GM12874 (cell line): ENCODE data around the gene BORCS6.

Experiments
- CTCF ChIP-seq: IDR thresholded peaks from 2 replicates; pipeline ENCODE4 v1.5.1; 2011; ENCODE audit warnings: low read depth, mild to moderate bottlenecking, control low read depth, low read length, moderate library complexity; ENCODE audit not compliant: insufficient read depth

The BORCS6 gene

DNA sequence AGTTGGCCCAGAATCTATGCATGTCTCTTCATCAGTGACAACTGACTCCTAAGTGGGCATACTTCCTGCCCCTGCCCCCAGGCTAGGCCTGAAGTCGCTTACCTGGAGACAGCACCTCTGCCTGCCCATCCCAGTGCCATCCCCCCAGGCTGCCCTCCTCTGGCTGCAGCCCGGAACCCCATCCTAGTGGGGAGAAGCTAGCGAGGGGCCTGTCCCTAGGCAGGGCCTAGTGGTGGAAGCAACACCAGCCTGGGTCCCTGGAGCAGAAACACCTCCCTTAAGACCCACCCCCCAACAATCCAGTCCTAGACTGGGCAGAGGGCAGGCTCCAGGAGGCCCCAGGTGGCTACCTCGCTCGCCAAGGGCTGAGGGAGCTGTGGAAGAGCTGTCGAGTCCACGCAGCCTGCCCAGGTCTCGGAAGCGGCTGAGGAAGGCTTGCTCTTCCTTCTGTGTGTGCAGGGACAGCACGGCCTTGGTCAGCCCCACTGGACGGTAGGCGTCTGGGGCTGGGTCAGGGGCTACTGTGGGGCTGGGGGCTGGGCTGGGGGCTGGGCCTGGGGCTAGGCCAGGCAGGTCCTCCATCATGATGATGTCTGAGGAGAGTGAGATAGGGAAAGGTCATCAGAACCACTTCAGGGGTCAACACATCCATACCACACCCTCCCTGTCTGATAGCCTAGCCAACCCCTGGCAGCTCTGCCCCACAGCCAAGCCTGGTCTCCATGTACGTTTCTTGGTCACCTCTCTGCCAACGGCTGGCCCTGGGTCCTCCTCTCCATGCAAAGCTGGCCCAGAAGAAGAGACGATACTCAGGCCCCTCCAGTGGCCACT lies 45.4 kb downstream of the BORCS6 start:
- TF ChIP-seq CTCF, result no peak

DNA sequence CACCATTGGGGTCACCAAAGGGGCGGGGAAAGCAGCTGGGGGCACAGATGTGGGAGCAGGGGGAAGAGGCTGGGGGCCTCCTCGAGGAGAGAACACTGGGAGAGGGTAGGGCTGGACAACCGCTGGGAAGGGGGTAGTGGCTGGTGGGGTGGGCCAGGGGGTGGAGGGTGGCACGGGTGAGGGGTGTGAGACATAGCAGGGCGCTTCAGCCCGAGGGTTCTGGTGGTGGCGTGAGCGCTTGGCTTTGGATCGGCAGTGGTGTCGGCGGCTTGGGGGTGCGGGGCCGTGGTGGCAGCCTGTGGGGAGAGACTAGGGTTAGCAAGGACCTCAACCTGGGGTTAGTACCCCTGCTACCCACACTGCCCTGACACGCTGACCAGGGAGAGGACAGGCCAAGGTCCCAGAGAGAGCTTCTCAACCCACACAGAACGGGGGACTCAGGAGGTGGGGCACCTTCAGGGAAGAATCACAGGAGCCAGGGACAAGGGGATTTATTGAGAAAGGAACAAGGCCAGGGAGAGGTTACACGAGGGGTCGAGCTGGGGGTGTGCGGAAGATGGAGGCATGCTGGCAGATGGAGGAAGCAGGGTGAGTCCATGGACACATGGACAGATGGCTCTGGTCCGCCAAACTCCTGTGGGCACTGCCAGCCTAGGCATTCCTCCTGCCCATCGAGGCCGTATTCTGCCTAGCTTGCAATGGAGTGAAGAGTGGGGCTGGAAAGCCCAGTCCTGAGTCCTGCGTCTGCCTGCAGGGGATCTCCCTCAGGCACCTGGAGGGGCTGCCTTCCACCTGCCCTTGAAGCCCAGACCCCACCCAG lies 46.2 kb downstream of the BORCS6 start:
- TF ChIP-seq CTCF, result no peak

- no peak for TF ChIP-seq CTCF
Measured at GRCh38 chr17:8142887-8143580, 46.9 kb downstream of the BORCS6 start.

GRCh38 chr17:8142158-8142886 lies 47.7 kb downstream of the BORCS6 start:
- TF ChIP-seq CTCF, result no peak

DNA sequence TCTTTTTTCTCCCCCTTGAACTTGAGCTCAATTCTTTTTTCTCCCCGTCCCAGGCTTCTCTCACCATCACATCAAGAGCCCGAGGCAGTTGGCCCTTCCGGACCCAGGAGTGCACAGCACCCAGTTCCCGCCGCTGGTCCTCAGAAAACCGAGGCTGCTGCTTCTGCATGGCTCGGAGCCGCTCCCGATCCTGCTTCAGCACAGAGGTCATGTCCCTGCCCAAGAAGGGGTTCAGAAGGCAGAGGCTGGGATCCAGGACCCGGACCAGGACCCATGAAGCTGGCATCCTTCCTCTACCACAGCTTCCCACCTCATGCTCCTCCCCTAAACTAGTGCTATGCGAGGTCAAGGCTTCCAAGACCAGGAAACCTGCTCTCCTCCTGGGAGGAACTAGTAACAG lies 48.2 kb downstream of the BORCS6 start:
- TF ChIP-seq CTCF, result no peak

GRCh38 chr17:8141045-8141444 lies 48.9 kb downstream of the BORCS6 start:
- TF ChIP-seq CTCF, result no peak
